Measurements from ENCODE around the gene COQ9.

GRCh38 chr16:57434003-57434402, 13.3 kb upstream of the COQ9 start:
- TF ChIP-seq POLR2A (IDR thresholded peaks at IDR 0.05; ENCODE audit: borderline replicate concordance, extremely low read depth, insufficient read depth, insufficient read length): no peak
- TF ChIP-seq, protein P1, sequence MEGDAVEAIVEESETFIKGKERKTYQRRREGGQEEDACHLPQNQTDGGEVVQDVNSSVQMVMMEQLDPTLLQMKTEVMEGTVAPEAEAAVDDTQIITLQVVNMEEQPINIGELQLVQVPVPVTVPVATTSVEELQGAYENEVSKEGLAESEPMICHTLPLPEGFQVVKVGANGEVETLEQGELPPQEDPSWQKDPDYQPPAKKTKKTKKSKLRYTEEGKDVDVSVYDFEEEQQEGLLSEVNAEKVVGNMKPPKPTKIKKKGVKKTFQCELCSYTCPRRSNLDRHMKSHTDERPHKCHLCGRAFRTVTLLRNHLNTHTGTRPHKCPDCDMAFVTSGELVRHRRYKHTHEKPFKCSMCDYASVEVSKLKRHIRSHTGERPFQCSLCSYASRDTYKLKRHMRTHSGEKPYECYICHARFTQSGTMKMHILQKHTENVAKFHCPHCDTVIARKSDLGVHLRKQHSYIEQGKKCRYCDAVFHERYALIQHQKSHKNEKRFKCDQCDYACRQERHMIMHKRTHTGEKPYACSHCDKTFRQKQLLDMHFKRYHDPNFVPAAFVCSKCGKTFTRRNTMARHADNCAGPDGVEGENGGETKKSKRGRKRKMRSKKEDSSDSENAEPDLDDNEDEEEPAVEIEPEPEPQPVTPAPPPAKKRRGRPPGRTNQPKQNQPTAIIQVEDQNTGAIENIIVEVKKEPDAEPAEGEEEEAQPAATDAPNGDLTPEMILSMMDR (IDR thresholded peaks at IDR 0.05 in 2 of 3, conservative IDR thresholded peaks at IDR 0.05 in 1 of 3; ENCODE audit: borderline replicate concordance in 1 of 3, insufficient read depth in 1 of 3, low read depth in 2 of 3, low read length in 2 of 3): no peak
- TF ChIP-seq, protein P2, sequence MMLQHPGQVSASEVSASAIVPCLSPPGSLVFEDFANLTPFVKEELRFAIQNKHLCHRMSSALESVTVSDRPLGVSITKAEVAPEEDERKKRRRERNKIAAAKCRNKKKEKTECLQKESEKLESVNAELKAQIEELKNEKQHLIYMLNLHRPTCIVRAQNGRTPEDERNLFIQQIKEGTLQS (IDR thresholded peaks at IDR 0.05): no peak
